Osteocyte (in vitro differentiated cells): ENCODE results near the gene ELOB. TPM values are rescaled to one million over a fixed set of nuclear protein-coding genes. Genes with fewer than 3 reads are reported as not detected.

Source experiments
- DNase-seq: peaks from one replicate; pipeline ENCODE4 v3.0.0; 2021; ENCODE audit warnings: mixed read lengths; ENCODE audit not compliant: unreplicated experiment; ENCODE audit errors: extremely low spot score
- H3K27ac Mint-ChIP-seq: one replicate; pipeline ENCODE4 v1.8.0; 2021; ENCODE audit warnings: mild to moderate bottlenecking, mixed read lengths; ENCODE audit not compliant: unreplicated experiment
- H3K27me3 Mint-ChIP-seq: one replicate; pipeline ENCODE4 v1.8.0; 2021; ENCODE audit warnings: mixed read lengths; ENCODE audit not compliant: unreplicated experiment
- H3K36me3 Mint-ChIP-seq: one replicate; pipeline ENCODE4 v1.8.0; 2021; ENCODE audit warnings: mixed read lengths; ENCODE audit not compliant: unreplicated experiment
- H3K4me1 Mint-ChIP-seq: one replicate; pipeline ENCODE4 v1.8.0; 2021; ENCODE audit warnings: mixed read lengths; ENCODE audit not compliant: unreplicated experiment
- H3K4me3 Mint-ChIP-seq: one replicate; pipeline ENCODE4 v1.8.0; 2021; ENCODE audit warnings: mild to moderate bottlenecking, moderate library complexity, mixed read lengths; ENCODE audit not compliant: unreplicated experiment
- H3K9me3 Mint-ChIP-seq: one replicate; pipeline ENCODE4 v1.8.0; 2021; ENCODE audit warnings: mixed read lengths; ENCODE audit not compliant: unreplicated experiment
- CTCF ChIP-seq: fragments of 200-600 bp; sonication (generic); IDR thresholded peaks from 2 replicates; pipeline ENCODE4 v1.5.0; 2021; ENCODE audit warnings: antibody characterized with exemption, mild to moderate bottlenecking, moderate library complexity
- total RNA-seq: library from RNA; stranded (reverse); gene quantifications from 2 replicates; pipeline ENCODE4 v1.2.1, GENCODE V29; 2021

Gene ELOB
- total RNA-seq, 1 donor from 2014 or later, result 287 TPM

GRCh38 chr16:2739625-2740430, 37.3 kb downstream of the ELOB start:
- H3K27ac Mint-ChIP-seq, result no peak overlapping the region
- DNase-seq, result no peak
- H3K4me1 Mint-ChIP-seq, result no peaks in the 10 kb centered on the region
- no peak for TF ChIP-seq CTCF
- no peak overlapping the region for H3K4me3 Mint-ChIP-seq
- H3K36me3 Mint-ChIP-seq, result no peaks in the 10 kb centered on the region
- H3K27me3 Mint-ChIP-seq, result no peaks in the 10 kb centered on the region
- H3K9me3 Mint-ChIP-seq, result no peaks in the 10 kb centered on the region

GRCh38 chr16:2738615-2739014, 38.5 kb downstream of the ELOB start:
- no peaks in the 10 kb centered on the region for H3K9me3 Mint-ChIP-seq
- no peak overlapping the region for H3K27ac Mint-ChIP-seq
- TF ChIP-seq CTCF, result no peak
- no peaks in the 10 kb centered on the region for H3K36me3 Mint-ChIP-seq
- H3K4me1 Mint-ChIP-seq, result no peaks in the 10 kb centered on the region
- no peak overlapping the region for H3K4me3 Mint-ChIP-seq
- no peak for DNase-seq
- no peaks in the 10 kb centered on the region for H3K27me3 Mint-ChIP-seq

- no peak overlapping the region for H3K4me3 Mint-ChIP-seq
These were observed 39.1 kb downstream of the ELOB start for GRCh38 chr16:2737895-2738418.

GRCh38 chr16:2737238-2737605, 39.9 kb downstream of the ELOB start:
- Mint-ChIP-seq H3K27ac (no peak overlapping the region), H3K4me3 (no peak overlapping the region), H3K4me1 (no peaks in the 10 kb centered on the region), H3K27me3 (peaks cover 4% of the 10 kb centered on the region), H3K9me3 (no peaks in the 10 kb centered on the region), H3K36me3 (no peaks in the 10 kb centered on the region)
- no peak for TF ChIP-seq CTCF
- no peak for DNase-seq

More at GRCh38 chr16:2737895-2738418, 39.1 kb downstream of the ELOB start:
- TF ChIP-seq CTCF, result no peak
- Mint-ChIP-seq H3K27ac (no peak overlapping the region), H3K27me3 (no peaks in the 10 kb centered on the region), H3K9me3 (no peaks in the 10 kb centered on the region), H3K4me1 (no peaks in the 10 kb centered on the region), H3K36me3 (no peaks in the 10 kb centered on the region)
- no peak for DNase-seq

- H3K27me3 Mint-ChIP-seq, result peaks cover 6% of the 10 kb centered on the region
- no peak overlapping the region for H3K27ac Mint-ChIP-seq
These were observed 40.4 kb downstream of the ELOB start for GRCh38 chr16:2736476-2737237.

More at GRCh38 chr16:2736476-2737237, 40.4 kb downstream of the ELOB start:
- DNase-seq, result no peak
- H3K9me3 Mint-ChIP-seq, result no peaks in the 10 kb centered on the region
- TF ChIP-seq CTCF, result no peak
- H3K4me1 Mint-ChIP-seq, result no peaks in the 10 kb centered on the region
- H3K36me3 Mint-ChIP-seq, result no peaks in the 10 kb centered on the region
- no peak overlapping the region for H3K4me3 Mint-ChIP-seq
